GM19193 (cell line): Measurements from ENCODE around the gene CTNNA3.

ENCODE experiments used
- POLR2A ChIP-seq: IDR thresholded peaks from 4 replicates; pipeline ENCODE4 v1.6.1; 2011; ENCODE audit not compliant: insufficient read depth, insufficient read length; ENCODE audit errors: extremely low read depth

CTNNA3 gene

GRCh38 chr10:66463611-66464010 lies 1232.4 kb downstream of the CTNNA3 start:
- no peak for TF ChIP-seq POLR2A

- no peak for TF ChIP-seq POLR2A
Observed at GRCh38 chr10:66457629-66458028, 1238.4 kb downstream of the CTNNA3 start.

- no peak for TF ChIP-seq POLR2A
Observed at GRCh38 chr10:66455304-66455703, 1240.7 kb downstream of the CTNNA3 start.

- no peak for TF ChIP-seq POLR2A
Observed at GRCh38 chr10:66440568-66440967, 1255.4 kb downstream of the CTNNA3 start.

- TF ChIP-seq POLR2A: no peak
Observed at GRCh38 chr10:66414943-66415342, 1281.1 kb downstream of the CTNNA3 start.

GRCh38 chr10:66405566-66405965 lies 1290.4 kb downstream of the CTNNA3 start:
- no peak for TF ChIP-seq POLR2A

- no peak for TF ChIP-seq POLR2A
Observed at GRCh38 chr10:66398669-66399068, 1297.3 kb downstream of the CTNNA3 start.

- no peak for TF ChIP-seq POLR2A
Observed at GRCh38 chr10:66394342-66395063, 1301.5 kb downstream of the CTNNA3 start.

GRCh38 chr10:66390926-66391325 lies 1305.1 kb downstream of the CTNNA3 start:
- no peak for TF ChIP-seq POLR2A

- no peak for TF ChIP-seq POLR2A
Observed at GRCh38 chr10:66381045-66381444, 1315.0 kb downstream of the CTNNA3 start.

GRCh38 chr10:66378117-66378876 lies 1317.7 kb downstream of the CTNNA3 start:
- no peak for TF ChIP-seq POLR2A

- no peak for TF ChIP-seq POLR2A
Observed at GRCh38 chr10:66368146-66368545, 1327.8 kb downstream of the CTNNA3 start.

- no peak for TF ChIP-seq POLR2A
Observed at GRCh38 chr10:66366163-66366562, 1329.8 kb downstream of the CTNNA3 start.

GRCh38 chr10:66365686-66366085 lies 1330.3 kb downstream of the CTNNA3 start:
- TF ChIP-seq POLR2A: no peak

- TF ChIP-seq POLR2A: no peak
Observed at GRCh38 chr10:66362522-66362921, 1333.5 kb downstream of the CTNNA3 start.

GRCh38 chr10:66353422-66353821 lies 1342.6 kb downstream of the CTNNA3 start:
- TF ChIP-seq POLR2A: no peak
